Testis (tissue), 3 donors: ENCODE measurements around the gene ITPR2. TPM values are rescaled to one million over a fixed set of nuclear protein-coding genes. Genes with fewer than 3 reads are reported as not detected.

Experiments
- DNase-seq: peaks from one replicate; pipeline ENCODE4 v3.0.0-alpha.2; 2019
- H3K27ac ChIP-seq, 2 donors: fragments of 200-600 bp; sonication (generic); one replicate each; pipeline ENCODE4 v1.5.1; 2019
- H3K27me3 ChIP-seq: fragments of 200-600 bp; sonication (generic); one replicate; pipeline ENCODE4 v1.5.1; 2019
- H3K36me3 ChIP-seq: fragments of 200-600 bp; sonication (generic); one replicate; pipeline ENCODE4 v1.5.1; 2017; ENCODE audit warnings: low read depth; ENCODE audit errors: missing control alignments
- H3K4me1 ChIP-seq: fragments of 200-600 bp; sonication (generic); one replicate; pipeline ENCODE4 v1.5.1; 2019
- H3K4me3 ChIP-seq, 2 donors: fragments of 200-600 bp; sonication (generic); one replicate each; pipeline ENCODE4 v1.5.1; 2017 to 2019
- H3K9me3 ChIP-seq: fragments of 200-600 bp; sonication (generic); one replicate; pipeline ENCODE4 v1.5.1; 2017
- CTCF ChIP-seq, 3 experiments: fragments of 450-650 bp in 2 of 3; fragments of 200-600 bp in 1 of 3; sonication (generic) in 1 of 3; IDR thresholded peaks; one replicate each; pipeline ENCODE4 v1.5.1; 2016 to 2019; ENCODE audit warnings: antibody characterized with exemption in 3 of 3, mild to moderate bottlenecking in 2 of 3, moderate library complexity in 1 of 3
- POLR2A ChIP-seq: fragments of 450-650 bp; IDR thresholded peaks from one replicate; pipeline ENCODE4 v1.6.1; 2017; ENCODE audit warnings: antibody characterized with exemption, mild to moderate bottlenecking, moderate library complexity
- WGBS, 2 donors: methylation state at CpG; one replicate each; pipeline ENCODE4 v1.1.5; 2018; 5-methylcytosine and 5-hydroxymethylcytosine counted together
- intact Hi-C: fragments of 100-400 bp; cut with DNase I; formaldehyde crosslinking; loops from one replicate; pipeline ENCODE4 v1.15.1; 2023; ENCODE audit warnings: low total_unique reads
- polyA plus RNA-seq: library from polyadenylated mRNA; stranded (reverse); fragments of 350-450 nt; fragmentation: Illumina TruSeq; extraction: RNeasy Lipid Tissue Mini Kit (QIAGEN cat#74804); gene quantifications from one replicate; pipeline ENCODE4 v1.2.3, GENCODE V29; 2014; ENCODE audit warnings: low read depth, low replicate concordance; ENCODE audit not compliant: insufficient read depth
- total RNA-seq, 2 donors: library from RNA; depleted of rRNA; stranded (reverse); fragments of >200 nt; gene quantifications; one replicate each; pipeline ENCODE4 v1.2.3, GENCODE V29; 2016

Gene ITPR2
- total and polyA plus RNA-seq, 3 donors from 2014 or later, result 4.9 to 60.6 (median 56.9) TPM

DNA sequence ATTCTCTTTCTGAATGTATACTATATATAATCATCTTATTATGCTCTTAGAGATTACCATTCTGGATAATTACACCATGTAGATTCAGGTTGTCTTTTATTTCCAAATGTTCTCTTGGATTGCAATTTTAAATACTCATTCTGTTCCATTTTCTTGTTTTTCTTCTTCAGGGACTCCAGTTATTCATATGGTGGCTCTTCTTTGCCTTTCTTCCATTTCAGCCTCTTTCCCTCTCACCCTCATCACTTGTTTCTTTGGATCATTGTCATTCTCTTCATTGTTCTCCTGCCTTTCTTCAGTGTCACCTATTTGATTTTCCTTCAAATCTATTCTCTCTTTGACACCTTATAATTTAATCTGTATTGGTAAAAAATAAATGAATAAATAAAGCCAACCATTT lies 182.0 kb downstream of the ITPR2 start:
- no peak overlapping the region for H3K27ac ChIP-seq
- no peaks in the 10 kb centered on the region for H3K4me1 ChIP-seq
- H3K36me3 ChIP-seq, result no peaks in the 10 kb centered on the region
- no peak overlapping the region for H3K4me3 ChIP-seq
- TF ChIP-seq POLR2A (no peak), CTCF (IDR thresholded peaks at IDR 0.05) (no peak)
- H3K27me3 ChIP-seq, result no peaks in the 10 kb centered on the region
- intact Hi-C loops, result no loop called here
- DNase-seq, result no peak
- no peaks in the 10 kb centered on the region for H3K9me3 ChIP-seq

- 56 to 65% methylated on average over 1 of the region's 1 CpG for WGBS, 2 donors
- Histone ChIP-seq H3K4me1 (no peaks in the 10 kb centered on the region), H3K27me3 (no peaks in the 10 kb centered on the region), H3K4me3 (no peak overlapping the region), H3K36me3 (no peaks in the 10 kb centered on the region), H3K27ac (no peak overlapping the region), H3K9me3 (no peaks in the 10 kb centered on the region)
- TF ChIP-seq CTCF (IDR thresholded peaks at IDR 0.05) (no peak), POLR2A (no peak)
- no peak for DNase-seq
- intact Hi-C loops, result no loop called here
Measured at GRCh38 chr12:26648999-26649398, 184.0 kb downstream of the ITPR2 start.

DNA sequence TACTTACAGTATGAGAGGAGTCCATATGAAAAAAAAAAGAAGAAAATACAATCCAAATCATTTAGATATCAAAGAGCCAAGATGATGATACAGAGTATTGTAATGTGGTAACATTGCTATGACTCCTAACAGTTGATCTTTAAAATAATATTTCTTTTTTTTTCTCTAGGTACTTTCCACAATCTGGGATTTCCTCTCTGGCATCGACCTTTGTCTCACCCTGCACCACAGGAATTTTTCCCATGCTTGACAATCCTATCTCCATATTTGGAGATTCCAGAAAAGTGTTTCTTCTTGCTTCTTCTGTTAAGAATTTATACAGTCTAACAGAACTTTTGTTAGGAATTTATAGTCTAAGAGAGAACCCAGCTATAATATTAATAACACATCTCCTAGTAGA lies 184.4 kb downstream of the ITPR2 start:
- no peak for DNase-seq
- 21 to 40% methylated on average over 1 of the region's 1 CpG for WGBS, 2 donors
- H3K4me1 ChIP-seq, result no peaks in the 10 kb centered on the region
- no peaks in the 10 kb centered on the region for H3K27me3 ChIP-seq
- no peaks in the 10 kb centered on the region for H3K9me3 ChIP-seq
- H3K27ac ChIP-seq, result no peak overlapping the region
- H3K36me3 ChIP-seq, result no peaks in the 10 kb centered on the region
- no peak overlapping the region for H3K4me3 ChIP-seq
- intact Hi-C loops, result no loop called here
- no peak for TF ChIP-seq POLR2A
- TF ChIP-seq CTCF (IDR thresholded peaks at IDR 0.05), result no peak

GRCh38 chr12:26648066-26648465 lies 184.9 kb downstream of the ITPR2 start:
- 77 to 81% methylated on average over 3 of the region's 3 CpGs for WGBS, 2 donors
- TF ChIP-seq POLR2A (no peak), CTCF (IDR thresholded peaks at IDR 0.05) (no peak)
- no peak for DNase-seq
- Histone ChIP-seq H3K9me3 (no peaks in the 10 kb centered on the region), H3K27me3 (no peaks in the 10 kb centered on the region), H3K27ac (no peak overlapping the region), H3K4me3 (no peak overlapping the region), H3K4me1 (no peaks in the 10 kb centered on the region), H3K36me3 (no peaks in the 10 kb centered on the region)
- intact Hi-C loops, result no loop called here

- no peaks in the 10 kb centered on the region for H3K9me3 ChIP-seq
- H3K4me1 ChIP-seq, result no peaks in the 10 kb centered on the region
- TF ChIP-seq POLR2A (no peak), CTCF (IDR thresholded peaks at IDR 0.05) (no peak)
- no peak for DNase-seq
- H3K27me3 ChIP-seq, result no peaks in the 10 kb centered on the region
- no peak overlapping the region for H3K4me3 ChIP-seq
- H3K36me3 ChIP-seq, result no peaks in the 10 kb centered on the region
- intact Hi-C loops, result no loop called here
- H3K27ac ChIP-seq, result no peak overlapping the region
- 90 to 95% methylated on average over 3 of the region's 3 CpGs for WGBS, 2 donors
Measured at GRCh38 chr12:26647088-26647487, 185.9 kb downstream of the ITPR2 start.
